Pons (tissue), 1 donor: ENCODE measurements around the gene AIG1.

Experiments used
- DNase-seq: peaks from one replicate; pipeline ENCODE4 v3.0.0-alpha.2; 2016; ENCODE audit warnings: low spot score

AIG1 gene

GRCh38 chr6:143368426-143368825 is 307.7 kb downstream of the AIG1 start:
- DNase-seq = no peak

DNA sequence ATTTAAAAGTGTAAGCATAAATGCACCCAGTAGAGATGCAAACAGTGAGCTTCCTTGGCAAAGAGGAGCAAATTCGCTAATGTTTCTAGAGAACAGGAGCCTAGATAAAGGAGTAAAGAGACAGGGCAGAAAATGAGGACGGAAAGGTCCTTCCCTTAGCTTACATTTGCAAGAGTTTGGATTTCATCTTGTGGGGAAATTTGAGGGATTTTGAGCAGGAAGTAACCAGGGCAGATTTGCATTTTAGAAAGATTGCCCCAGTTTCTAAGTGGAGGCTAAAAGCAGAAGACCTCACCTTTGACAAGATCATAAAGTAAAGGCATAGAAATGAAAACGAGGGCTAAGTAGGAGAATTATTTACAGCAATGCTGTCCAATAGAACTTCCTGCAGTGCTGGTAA is 309.3 kb downstream of the AIG1 start:
- DNase-seq = no peak

- DNase-seq = no peak
Observed at GRCh38 chr6:143370812-143371370, 310.2 kb downstream of the AIG1 start.

DNA sequence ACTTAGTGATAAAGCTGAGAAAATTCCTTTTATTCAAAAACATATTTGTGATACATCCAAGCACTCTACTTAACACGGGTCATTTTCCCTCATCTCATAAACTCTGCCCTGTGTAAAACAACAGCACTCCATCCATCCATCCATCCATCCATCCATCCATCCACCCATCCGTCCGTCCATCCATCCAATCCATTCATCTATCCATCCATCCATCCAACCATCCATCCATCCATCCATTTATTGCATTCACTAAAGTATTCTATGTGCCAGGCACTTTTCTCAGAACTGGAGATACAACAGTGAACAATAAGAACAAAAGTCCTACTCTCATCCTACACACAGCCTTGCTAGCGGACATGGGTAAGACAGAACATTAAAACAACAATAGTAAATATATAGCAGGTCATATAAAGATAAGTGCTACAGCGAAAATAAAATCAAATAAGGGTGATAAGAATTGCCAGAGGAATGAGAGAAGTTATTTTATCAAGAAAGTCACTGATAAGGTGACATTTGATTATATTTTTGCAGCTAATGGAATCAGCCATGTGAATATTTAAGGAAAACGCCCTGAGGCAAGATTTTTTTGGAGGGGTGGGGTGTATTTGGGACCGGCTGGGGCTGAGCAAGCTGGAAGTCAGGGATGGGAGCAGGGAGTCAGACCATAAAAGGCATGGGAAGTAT is 311.7 kb downstream of the AIG1 start:
- no peak for DNase-seq

DNA sequence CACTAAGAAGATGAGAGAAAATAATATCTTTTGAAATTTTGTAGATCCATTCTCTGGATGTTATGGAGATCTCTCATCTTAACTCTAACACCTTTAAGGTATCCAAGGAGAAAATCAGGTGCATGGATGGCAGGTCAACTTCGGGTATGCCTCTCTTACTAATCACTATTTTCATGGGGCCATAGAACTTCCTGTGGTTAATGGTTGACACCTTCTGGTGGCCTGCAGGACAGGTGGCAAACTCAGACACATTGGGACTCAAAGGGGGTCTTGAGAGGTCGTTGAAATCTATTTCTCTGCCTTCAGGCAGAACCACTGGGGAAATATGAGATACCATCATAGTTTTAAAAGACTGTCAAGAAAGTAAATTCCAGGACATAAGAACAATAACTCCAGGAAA is 313.3 kb downstream of the AIG1 start:
- DNase-seq = no peak

DNA sequence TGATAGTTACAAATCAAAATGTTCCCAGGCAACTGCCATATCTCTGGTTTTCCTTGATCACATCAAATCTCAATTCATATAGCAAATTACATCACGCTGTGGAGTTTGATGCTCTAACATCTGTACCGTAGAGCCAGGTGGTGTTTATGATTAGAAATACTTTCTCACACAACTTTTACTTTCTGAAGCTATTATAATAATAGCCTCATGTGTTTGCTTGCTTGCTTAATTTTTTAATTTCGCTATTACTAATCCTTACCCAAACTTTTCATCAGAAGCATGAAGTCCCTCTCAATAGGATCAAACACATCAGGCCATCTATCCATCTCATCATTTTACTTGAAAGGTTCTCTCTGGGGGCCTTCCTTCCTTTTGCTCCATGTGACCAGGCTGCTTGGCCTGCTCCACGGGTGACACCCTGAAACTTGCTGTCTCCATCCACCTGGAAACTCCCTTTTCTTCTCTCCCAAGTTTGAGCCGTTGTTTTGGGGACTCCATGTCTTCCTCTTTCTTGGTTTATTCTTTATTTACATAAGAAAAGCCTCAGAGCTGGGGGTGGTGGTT is 314.4 kb downstream of the AIG1 start:
- DNase-seq = no peak

GRCh38 chr6:143376375-143376774 is 315.7 kb downstream of the AIG1 start:
- no peak for DNase-seq

GRCh38 chr6:143376861-143377260 is 316.2 kb downstream of the AIG1 start:
- no peak for DNase-seq

GRCh38 chr6:143385636-143386035 is 324.9 kb downstream of the AIG1 start:
- no peak for DNase-seq

DNA sequence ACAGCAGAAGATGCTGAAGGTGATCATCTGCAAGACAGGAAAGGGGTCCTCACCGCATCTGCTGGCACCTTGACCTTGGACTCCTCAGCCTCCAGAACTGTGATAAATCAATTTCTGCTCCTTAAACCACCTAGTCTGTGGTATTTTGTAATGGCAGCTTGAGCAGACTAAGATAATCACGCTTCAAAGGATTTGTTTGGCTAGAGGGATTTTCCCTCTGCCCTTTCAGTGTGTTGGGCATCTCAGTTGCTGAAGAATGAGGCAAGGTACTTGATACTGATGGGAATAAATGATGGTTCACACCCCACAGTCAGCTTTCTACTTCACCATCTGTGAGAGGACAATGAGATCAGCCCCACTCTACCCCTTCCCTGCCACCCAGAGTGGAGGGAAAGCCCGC is 329.6 kb downstream of the AIG1 start:
- no peak for DNase-seq
